CD4-positive, alpha-beta T cell treated with Interleukin-2 at 100 ng/mL for 4 hours (primary cell): Measurements from ENCODE around the gene LEFTY2.
"Not testable (repeated sequence)": the region's sequence is repeated elsewhere in the genome, so short reads cannot be mapped to it uniquely, and the experiment has no call there.

ENCODE experiments used
- DNase-seq: peaks from one replicate; pipeline ENCODE4 v3.0.0-alpha.2; 2020; ENCODE audit warnings: low spot score

Gene LEFTY2

DNA sequence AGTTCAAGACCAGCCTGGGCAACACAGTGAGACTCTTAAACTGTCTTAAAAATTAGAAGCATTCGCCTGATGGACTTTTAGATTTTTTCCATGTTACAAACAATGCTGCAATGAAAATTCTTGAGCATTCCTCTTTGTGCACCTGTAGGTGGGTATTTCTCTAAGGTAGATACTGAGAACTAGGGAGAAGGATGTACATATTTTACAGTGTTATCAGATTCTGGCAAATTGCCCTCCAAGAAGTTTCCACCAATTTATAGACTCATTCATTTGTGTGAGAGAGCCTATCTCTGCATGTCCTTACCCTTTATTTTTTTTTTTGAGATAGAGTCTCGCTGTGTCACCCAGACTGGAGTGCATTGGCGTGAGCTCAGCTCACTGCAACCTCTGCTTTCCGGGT is 12.3 kb upstream of the LEFTY2 start:
- no peak for DNase-seq

GRCh38 chr1:225950905-225951497 is 10.0 kb upstream of the LEFTY2 start:
- no peak for DNase-seq

- DNase-seq, result no peak
Observed at GRCh38 chr1:225949041-225949440, 8.0 kb upstream of the LEFTY2 start.

- DNase-seq, result no peak
Observed at GRCh38 chr1:225946803-225947202, 5.8 kb upstream of the LEFTY2 start.

DNA sequence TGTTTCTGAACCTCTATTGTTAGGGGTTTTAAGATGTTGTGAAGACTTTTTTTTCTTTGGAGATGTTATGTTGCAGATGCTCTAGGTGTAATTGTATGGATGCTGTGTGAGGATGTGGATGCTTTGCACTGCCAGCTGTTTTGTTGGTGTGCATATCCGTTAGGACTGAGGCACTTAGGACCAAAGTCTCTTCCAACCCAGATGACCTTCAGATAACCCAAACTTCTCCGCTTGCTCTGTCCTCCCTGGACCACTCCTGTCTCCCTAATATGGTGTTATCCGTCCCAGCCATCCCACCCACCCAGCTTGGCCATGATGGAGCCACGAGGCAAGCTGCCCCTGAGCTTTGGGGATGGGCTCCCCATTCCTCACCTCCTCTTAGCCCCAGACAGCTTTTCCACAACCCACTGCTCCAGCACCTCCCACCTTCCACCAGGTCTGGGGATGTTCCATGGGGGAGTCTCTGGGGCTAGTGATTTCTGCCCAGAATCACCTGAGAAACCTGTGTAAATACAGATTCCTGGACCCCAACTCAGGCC is 5.1 kb upstream of the LEFTY2 start:
- no peak for DNase-seq

DNA sequence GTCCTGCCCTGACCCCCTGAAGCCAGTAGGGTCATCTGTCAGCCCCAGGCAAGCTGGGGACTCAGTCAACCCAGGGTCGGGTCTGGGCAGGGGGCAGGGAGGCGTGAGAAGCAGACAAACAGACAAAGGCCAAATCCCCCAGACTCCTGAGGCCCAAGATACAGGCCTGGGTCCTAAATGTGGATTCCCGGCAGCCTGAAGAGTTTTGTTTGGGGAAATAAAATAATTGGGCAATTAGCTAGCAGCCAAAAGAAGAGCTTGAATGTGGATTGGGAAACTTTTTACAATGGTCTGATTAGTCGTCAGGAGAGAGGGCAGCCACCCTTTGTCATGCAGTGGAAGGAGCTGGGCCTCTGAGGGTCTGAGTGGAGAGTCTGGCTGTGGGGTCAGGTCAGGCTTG is 4.5 kb upstream of the LEFTY2 start:
- no peak for DNase-seq

DNA sequence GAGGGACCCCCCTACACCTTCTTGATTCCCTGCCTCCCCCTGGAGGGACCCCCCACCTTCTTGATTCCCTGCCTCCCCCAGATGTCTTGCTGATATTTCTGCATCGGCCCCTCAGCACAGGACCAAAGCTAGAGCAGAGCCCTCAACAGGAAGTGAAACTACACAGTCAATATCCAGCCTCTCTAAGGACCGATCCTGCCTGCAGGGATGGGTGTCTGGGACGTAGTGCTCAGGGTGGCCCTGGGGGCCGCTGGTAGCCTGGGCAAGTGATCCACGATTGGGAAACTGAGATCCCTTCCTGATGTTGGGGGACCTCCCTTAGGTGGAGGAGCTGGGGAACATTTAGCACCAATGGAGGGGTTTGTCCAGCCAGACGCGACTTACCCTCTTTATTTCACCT is 3.9 kb upstream of the LEFTY2 start:
- DNase-seq, result no peak

- DNase-seq, result no peak
Observed at GRCh38 chr1:225944387-225944786, 3.4 kb upstream of the LEFTY2 start.

DNA sequence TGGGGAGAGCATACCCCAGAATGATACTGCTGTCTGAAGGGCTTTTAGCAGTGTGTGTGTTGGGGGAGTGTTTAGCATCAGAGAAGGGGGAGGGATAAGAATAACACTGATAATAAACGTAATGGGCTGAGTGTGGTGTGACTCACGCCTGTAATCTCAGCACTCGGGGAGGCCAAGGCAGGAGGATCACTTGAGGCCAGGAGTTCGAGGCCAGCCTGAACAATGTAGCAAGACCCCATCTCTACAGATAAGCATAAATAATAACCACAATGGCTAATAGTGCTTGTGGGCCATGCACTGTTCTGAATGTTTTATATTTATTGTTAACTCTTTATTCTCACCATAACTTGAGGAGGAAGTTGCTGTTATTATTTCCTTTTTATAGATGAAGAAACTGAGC is 2.6 kb upstream of the LEFTY2 start:
- no peak for DNase-seq

- DNase-seq, result no peak
Observed at GRCh38 chr1:225942574-225942973, 1.6 kb upstream of the LEFTY2 start.

DNA sequence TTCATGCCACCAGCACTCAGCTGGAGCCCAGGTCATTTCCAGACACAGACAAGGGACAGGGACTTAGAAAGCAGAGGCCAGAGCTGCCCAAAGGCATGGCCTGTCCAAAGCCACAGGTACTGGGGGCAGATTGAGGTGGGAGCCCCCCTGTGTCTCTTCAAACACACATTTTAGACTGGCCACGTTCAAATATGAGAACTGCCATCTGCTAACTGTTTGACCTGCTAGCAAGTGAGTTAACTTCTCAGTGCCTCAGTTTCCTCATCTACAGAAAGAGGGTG is 862 bp upstream of the LEFTY2 start:
- DNase-seq, result no peak

DNA sequence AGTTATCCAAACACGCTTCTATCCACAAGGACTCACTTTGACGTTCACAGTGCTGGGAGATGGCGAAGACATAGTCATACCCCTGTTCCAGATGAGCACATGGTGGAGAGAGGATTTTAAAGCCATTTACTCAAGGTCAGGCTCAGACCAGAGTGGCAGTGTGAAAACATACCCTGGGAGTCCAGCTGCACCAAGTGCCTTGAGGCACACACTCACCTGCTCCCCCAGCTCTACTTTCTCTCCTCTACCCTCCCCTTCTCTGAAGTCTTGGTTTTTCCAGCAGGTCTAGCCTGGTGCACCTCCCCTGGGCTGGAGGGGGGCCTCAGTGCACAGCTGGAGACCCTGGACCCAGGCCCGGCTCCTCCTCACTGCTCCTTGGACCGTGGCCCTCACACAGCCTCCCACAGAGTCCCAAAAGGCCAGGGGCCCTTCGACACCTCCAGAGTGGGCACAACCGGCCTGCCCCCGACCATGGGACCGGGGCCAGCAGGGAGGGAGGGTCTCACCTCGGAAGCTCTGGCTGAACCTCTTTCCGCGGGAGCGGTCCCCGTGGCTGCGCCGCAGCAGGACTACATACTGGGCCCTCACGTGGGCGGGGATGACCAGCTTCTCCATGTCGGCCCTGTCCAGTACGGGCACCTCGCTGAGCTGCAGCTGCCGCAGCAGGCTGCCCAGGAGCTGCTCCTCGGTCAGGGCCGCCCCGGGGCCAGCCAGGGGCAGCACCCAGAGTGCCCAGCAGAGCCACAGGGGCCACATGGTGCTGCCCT is 452 bp downstream of the LEFTY2 start:
- DNase-seq, result no peak

GRCh38 chr1:225939939-225940310 is 1.1 kb downstream of the LEFTY2 start:
- DNase-seq, result not testable (repeated sequence)

GRCh38 chr1:225939097-225939938 is 1.7 kb downstream of the LEFTY2 start:
- not testable (repeated sequence) for DNase-seq

- no peak for DNase-seq
Observed at GRCh38 chr1:225937048-225937968, 3.7 kb downstream of the LEFTY2 start.

GRCh38 chr1:225936523-225936922 is 4.5 kb downstream of the LEFTY2 start:
- no peak for DNase-seq

DNA sequence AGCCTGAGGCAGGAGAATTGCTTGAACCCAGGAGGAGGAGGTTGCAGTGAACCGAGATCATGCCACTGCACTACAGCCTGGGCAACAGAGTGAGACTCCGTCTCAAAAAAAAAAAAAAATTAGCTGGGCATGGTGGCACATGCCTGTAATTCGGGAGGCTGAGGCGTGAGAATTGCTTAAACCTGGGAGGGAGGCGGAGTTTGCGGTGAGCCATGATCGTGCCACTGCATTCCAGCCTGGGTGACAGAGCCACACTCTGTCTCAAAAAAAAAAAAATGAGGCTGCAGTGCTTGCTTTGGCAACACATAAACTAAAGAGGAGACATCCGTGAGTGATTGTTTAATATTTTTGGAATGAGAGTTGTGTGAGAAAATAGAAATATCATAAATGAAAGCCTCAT is 4.9 kb downstream of the LEFTY2 start:
- not testable (repeated sequence) for DNase-seq

GRCh38 chr1:225934711-225935110 is 6.3 kb downstream of the LEFTY2 start:
- no peak for DNase-seq

DNA sequence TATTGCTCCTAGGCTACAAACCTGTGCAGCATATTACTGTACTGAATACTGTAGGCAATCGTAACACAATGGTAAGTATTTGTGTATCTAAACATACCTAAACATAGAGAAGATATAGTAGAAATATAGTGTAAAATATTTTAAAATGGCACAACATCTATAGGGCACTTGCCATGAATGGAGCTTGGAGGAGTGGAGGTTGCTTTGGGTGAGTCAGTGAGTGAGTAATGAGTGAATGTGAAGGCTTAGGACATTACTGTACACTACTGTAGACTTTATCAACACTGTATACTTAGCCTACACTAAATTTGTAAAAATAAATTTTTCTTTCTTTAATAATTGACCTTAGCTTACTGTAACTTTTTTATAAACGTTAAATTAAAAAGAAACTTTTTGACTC is 7.9 kb downstream of the LEFTY2 start:
- DNase-seq, result no peak

GRCh38 chr1:225931270-225932136 is 9.5 kb downstream of the LEFTY2 start:
- no peak for DNase-seq

GRCh38 chr1:225930566-225930965 is 10.5 kb downstream of the LEFTY2 start:
- no peak for DNase-seq
